H1 (cell line): ENCODE measurements around the gene SLC7A11. TPM values are rescaled to one million over a fixed set of nuclear protein-coding genes. Genes with fewer than 3 reads are reported as not detected.

Experiments
- CTCF ChIA-PET: fragments of 300-600 bp; sonication (Branson Sonifier 250); formaldehyde crosslinking; loops from one replicate; lab custom pipeline; 2021; ENCODE audit not compliant: partially characterized antibody; lab: Charles Lee
- POLR2A ChIA-PET: fragments of 300-600 bp; sonication (Branson Sonifier 250); formaldehyde crosslinking; loops from one replicate; lab custom pipeline; 2021; ENCODE audit warnings: inconsistent platforms; ENCODE audit not compliant: partially characterized antibody; lab: Charles Lee
- DNase-seq, 2 experiments: peaks; one replicate each; pipeline versions ENCODE4 v3.0.0 to v3.0.0-alpha.2; 2010 to 2022; ENCODE audit warnings: low spot score in 2 of 2, low read depth in 1 of 2, mixed read lengths in 1 of 2
- FAIRE-seq: peaks from 2 replicates; lab custom pipeline; 2011; peaks lifted over from hg19 to GRCh38; lab: Jason Lieb, UNC
- H2AFZ ChIP-seq: 2 replicates; pipeline ENCODE4 v1.8.1; 2012; ENCODE audit warnings: low read length, inconsistent platforms
- H2AK5ac ChIP-seq: 2 replicates; pipeline ENCODE4 v1.6.1; 2013; ENCODE audit warnings: low read depth, low read length
- H2BK120ac ChIP-seq: replicated peaks from 2 replicates; pipeline ENCODE3; 2013; ENCODE audit warnings: low read depth, low read length, inconsistent platforms
- H2BK12ac ChIP-seq: 2 replicates; pipeline ENCODE4 v1.6.1; 2013; ENCODE audit warnings: low read depth, low read length
- H2BK15ac ChIP-seq: 2 replicates; pipeline ENCODE4 v1.6.1; 2013; ENCODE audit warnings: low read length
- H2BK20ac ChIP-seq: 2 replicates; pipeline ENCODE4 v1.6.1; 2013; ENCODE audit warnings: low read length
- H2BK5ac ChIP-seq: 2 replicates; pipeline ENCODE4 v1.6.1; 2013; ENCODE audit warnings: low read depth, low read length
- H3K14ac ChIP-seq: 2 replicates; pipeline ENCODE4 v1.6.1; 2013; ENCODE audit warnings: inconsistent platforms; ENCODE audit not compliant: insufficient read length
- H3K18ac ChIP-seq: 2 replicates; pipeline ENCODE4 v1.6.1; 2013; ENCODE audit warnings: low read length; ENCODE audit errors: extremely low read depth
- H3K23ac ChIP-seq: 2 replicates; pipeline ENCODE4 v1.6.1; 2013; ENCODE audit warnings: inconsistent platforms; ENCODE audit not compliant: insufficient read length
- H3K23me2 ChIP-seq: 2 replicates; pipeline ENCODE4 v1.6.1; 2013; ENCODE audit warnings: low read depth, low read length
- H3K27ac ChIP-seq: 2 replicates; pipeline ENCODE4 v1.6.1; 2011; ENCODE audit warnings: low read depth, low read length, inconsistent platforms
- H3K27me3 ChIP-seq, 4 experiments: replicated peaks in 1 of 4; 1 replicate in 1 of 4; 2 replicates in 3 of 4; pipeline versions ENCODE4 v1.6.1 to v1.8.1; 2011 to 2013; ENCODE audit warnings: low read length in 3 of 4, mild to moderate bottlenecking in 3 of 4, inconsistent platforms in 2 of 4, mixed read lengths in 2 of 4, moderate library complexity in 1 of 4; ENCODE audit not compliant: control insufficient read depth in 3 of 4, insufficient read depth in 3 of 4; ENCODE audit errors: extremely low read depth in 1 of 4
- H3K36me3 ChIP-seq, 4 experiments: 2 replicates each; pipeline versions ENCODE4 v1.6.1 to v1.8.1; 2011 to 2013; ENCODE audit warnings: mild to moderate bottlenecking in 4 of 4, low read length in 3 of 4, moderate library complexity in 2 of 4, control low read depth in 1 of 4, inconsistent platforms in 1 of 4; ENCODE audit not compliant: insufficient read depth in 4 of 4, control insufficient read depth in 2 of 4
- H3K4ac ChIP-seq: replicated peaks from 2 replicates; pipeline ENCODE3; 2013; ENCODE audit warnings: low read length, low read depth, mixed read lengths, inconsistent platforms; ENCODE audit not compliant: insufficient read length
- H3K4me1 ChIP-seq, 4 experiments: replicated peaks in 1 of 4; 1 replicate in 1 of 4; 2 replicates in 3 of 4; pipeline versions ENCODE4 v1.6.1 to v1.8.1; 2011 to 2013; ENCODE audit warnings: low read length in 3 of 4, inconsistent platforms in 2 of 4, mixed read lengths in 1 of 4; ENCODE audit not compliant: insufficient read depth in 4 of 4, control insufficient read depth in 3 of 4
- H3K4me2 ChIP-seq, 2 experiments: 2 replicates each; pipeline versions ENCODE4 v1.6.1 to v1.8.1; 2011 to 2013; ENCODE audit warnings: low read depth in 2 of 2, low read length in 2 of 2, control low read depth in 1 of 2, inconsistent platforms in 1 of 2, mild to moderate bottlenecking in 1 of 2; ENCODE audit not compliant: insufficient read depth in 1 of 2
- H3K4me3 ChIP-seq, 4 experiments: fragments of 200-600, 300-600 bp in 1 of 4; sonication (generic), shearing (Covaris generic), sonication (Bioruptor Twin) in 1 of 4; 2 replicates each; pipeline versions ENCODE4 v1.5.1 to v1.8.1; 2011 to 2016; ENCODE audit warnings: low read length in 4 of 4, low read depth in 3 of 4, control low read depth in 2 of 4, inconsistent platforms in 2 of 4, mild to moderate bottlenecking in 2 of 4, mixed read lengths in 1 of 4, moderate library complexity in 1 of 4; ENCODE audit not compliant: insufficient read depth in 2 of 4; ENCODE audit errors: extremely low read depth in 1 of 4
- H3K56ac ChIP-seq: replicated peaks from 2 replicates; pipeline ENCODE3; 2013; ENCODE audit warnings: low read depth, mild to moderate bottlenecking, mixed read lengths, low read length, inconsistent platforms; ENCODE audit not compliant: insufficient read length
- H3K79me1 ChIP-seq: 2 replicates; pipeline ENCODE4 v1.6.1; 2013; ENCODE audit warnings: low read depth, low read length, control low read depth
- H3K79me2 ChIP-seq, 2 experiments: 2 replicates each; pipeline versions ENCODE4 v1.6.1 to v1.8.1; 2012 to 2013; ENCODE audit warnings: low read length in 2 of 2, mild to moderate bottlenecking in 2 of 2, inconsistent platforms in 1 of 2; ENCODE audit not compliant: insufficient read depth in 2 of 2, control insufficient read depth in 1 of 2
- H3K9ac ChIP-seq, 4 experiments: replicated peaks in 1 of 4; 1 replicate in 1 of 4; 2 replicates in 3 of 4; pipeline versions ENCODE4 v1.6.1 to v1.8.1; 2011 to 2013; ENCODE audit warnings: low read depth in 3 of 4, low read length in 3 of 4, control low read depth in 2 of 4, mild to moderate bottlenecking in 2 of 4, moderate library complexity in 2 of 4, inconsistent platforms in 1 of 4; ENCODE audit errors: extremely low read depth in 1 of 4
- H3K9me3 ChIP-seq, 2 experiments: 2 replicates each; pipeline versions ENCODE4 v1.6.1 to v1.8.1; 2012 to 2013; ENCODE audit warnings: mild to moderate bottlenecking in 2 of 2, moderate library complexity in 2 of 2, control low read depth in 1 of 2, inconsistent platforms in 1 of 2, low read depth in 1 of 2, low read length in 1 of 2, mixed read lengths in 1 of 2; ENCODE audit not compliant: insufficient read depth in 2 of 2
- H4K20me1 ChIP-seq, 2 experiments: replicated peaks in 1 of 2; 2 replicates each; pipeline versions ENCODE3 to v1.8.1; 2011 to 2013; ENCODE audit warnings: inconsistent platforms in 2 of 2, low read length in 2 of 2, mild to moderate bottlenecking in 1 of 2; ENCODE audit not compliant: insufficient read depth in 2 of 2, control insufficient read depth in 1 of 2
- H4K5ac ChIP-seq: 2 replicates; pipeline ENCODE4 v1.6.1; 2013; ENCODE audit warnings: low read length, low read depth, mixed read lengths, inconsistent platforms; ENCODE audit not compliant: insufficient read length
- H4K8ac ChIP-seq: 2 replicates; pipeline ENCODE4 v1.8.0; 2013; ENCODE audit warnings: mild to moderate bottlenecking, moderate library complexity, low read length, inconsistent platforms; ENCODE audit not compliant: insufficient read depth; ENCODE audit errors: extremely low read depth
- H4K91ac ChIP-seq: replicated peaks from 2 replicates; pipeline ENCODE3; 2013; ENCODE audit warnings: low read length, mixed read lengths, inconsistent platforms; ENCODE audit not compliant: insufficient read length
- ASH2L ChIP-seq: fragments of 200-600, 300-600 bp; sonication (generic); IDR thresholded peaks from one replicate; pipeline ENCODE4 v1.7.1; 2017; ENCODE audit warnings: low read length
- ATF3 ChIP-seq: IDR thresholded peaks from 2 replicates; pipeline ENCODE4 v1.6.1; 2011; ENCODE audit warnings: low read depth, mild to moderate bottlenecking, low read length; ENCODE audit not compliant: insufficient read depth
- SP2 ChIP-seq: IDR thresholded peaks from 2 replicates; pipeline ENCODE4 v1.6.1; 2012; ENCODE audit warnings: mild to moderate bottlenecking, low read length, inconsistent platforms
- TAF1 ChIP-seq: IDR thresholded peaks from 2 replicates; pipeline ENCODE4 v1.6.1; 2011; ENCODE audit warnings: mild to moderate bottlenecking, low read depth, low read length
- WGBS, 2 experiments: shearing (Covaris generic) in 1 of 2; methylation state at CpG; one replicate each; pipeline versions ENCODE4 v1.1.6 to v1.1.7; 2013 to 2015; ENCODE audit warnings: low lambda C conversion rate in 2 of 2, mixed read lengths in 2 of 2, inconsistent platforms in 1 of 2, low coverage in 1 of 2, missing lambda C conversion rate in 1 of 2; ENCODE audit not compliant: insufficient replicate concordance in 2 of 2, insufficient coverage in 1 of 2, insufficient read length in 1 of 2; ENCODE audit errors: extremely low coverage in 1 of 2, missing lambda C conversion rate in 1 of 2; 5-methylcytosine and 5-hydroxymethylcytosine counted together
- polyA plus RNA-seq, 7 experiments: library from polyadenylated mRNA; depleted of rRNA in 3 of 7; stranded (reverse) in 5 of 7; unstranded in 2 of 7; fragments of >200 nt in 5 of 7; fragments of 200-250 nt in 2 of 7; gene quantifications; 1 replicate in 5 of 7; 2 replicates in 1 of 7; 4 replicates in 1 of 7; pipeline versions ENCODE4 v1.2.1 to v1.2.3, GENCODE V29; 2011 to 2013; ENCODE audit warnings: missing spikeins in 2 of 7, mixed read lengths in 2 of 7
- total RNA-seq: library from RNA; stranded (reverse); fragmentation: NEBNext Ultra II Directional; extraction: Animal tissue kit (Norgen Biotek cat#: 25700); gene quantifications from 2 replicates; pipeline ENCODE4 v1.2.1, GENCODE V29; 2021

The SLC7A11 gene
- total and polyA plus RNA-seq, 2 of the 8 experiments (the other 6 are each of a cell fraction or from before 2014, with no cell fraction given): 6.6 to 17.0 TPM

- Histone ChIP-seq H3K4me1 (no peaks in the 10 kb centered on the region), H3K9ac (no peak overlapping the region), H2AFZ (no peak overlapping the region), H2BK5ac (no peak overlapping the region), H3K4me2 (no peak overlapping the region), H4K8ac (no peak overlapping the region), H2BK15ac (no peak overlapping the region), H2AK5ac (no peak overlapping the region)
- no peak for DNase-seq
- TF ChIP-seq ASH2L: no peak
- TF ChIP-seq SP2: no peak
- TF ChIP-seq TAF1: no peak
- TF ChIP-seq ATF3: no peak
- TF ChIP-seq, all 59 proteins: peak for 0
- Histone ChIP-seq H3K36me3 (no peaks in the 10 kb centered on the region), H4K91ac (no peak overlapping the region), H3K27ac (no peak overlapping the region), H4K20me1 (no peaks in the 10 kb centered on the region), H3K4ac (no peak overlapping the region), H2BK20ac (0 out of 2 replicates have a peak overlapping the region, but pooled peaks have one; percentile 64), H3K79me1 (no peaks in the 10 kb centered on the region), H3K14ac (no peak overlapping the region), H2BK12ac (no peak overlapping the region), H3K27me3 (no peaks in the 10 kb centered on the region), H3K9me3 (no peaks in the 10 kb centered on the region), H3K23ac (no peak overlapping the region), H4K5ac (no peak overlapping the region), H3K18ac (no peak overlapping the region), H3K23me2 (no peaks in the 10 kb centered on the region; the same call in 1 of the 2 replicates), H3K4me3 (no peak overlapping the region), H3K56ac (no peak overlapping the region), H2BK120ac (no peak overlapping the region), H3K79me2 (no peaks in the 10 kb centered on the region)
- POLR2A ChIA-PET: no interaction called here
- CTCF ChIA-PET: no interaction called here
- no peak for FAIRE-seq
- WGBS, 2 experiments: 85% methylated on average over 4 of the region's 4 CpGs; no CpG with 5 or more reads in 1 of the 2 experiments
These were observed 19.9 kb upstream of the SLC7A11 start for GRCh38 chr4:138262030-138262429.
